Suprapubic skin (tissue), 4 donors: Measurements from ENCODE around the gene GCNA. TPM values are rescaled to one million over a fixed set of nuclear protein-coding genes. Genes with fewer than 3 reads are reported as not detected.

Experiments used
- DNase-seq, 2 donors: peaks; one replicate each; pipeline ENCODE4 v3.0.0-alpha.2; 2019; ENCODE audit warnings: low spot score in 2 of 2
- H3K27ac ChIP-seq: fragments of 200-600 bp; sonication (generic); one replicate; pipeline ENCODE4 v1.5.1; 2019
- H3K27me3 ChIP-seq: fragments of 200-600 bp; sonication (generic); one replicate; pipeline ENCODE4 v1.5.1; 2019
- H3K36me3 ChIP-seq: fragments of 200-600 bp; sonication (generic); one replicate; pipeline ENCODE4 v1.5.1; 2019
- H3K4me1 ChIP-seq: fragments of 200-600 bp; sonication (generic); one replicate; pipeline ENCODE4 v1.5.1; 2019
- H3K4me3 ChIP-seq: fragments of 200-600 bp; sonication (generic); one replicate; pipeline ENCODE4 v1.5.1; 2019; ENCODE audit warnings: mild to moderate bottlenecking
- H3K9me3 ChIP-seq: fragments of 200-600 bp; sonication (generic); one replicate; pipeline ENCODE4 v1.5.1; 2019
- EP300 ChIP-seq: sonication (generic); formaldehyde crosslinking; IDR thresholded peaks from one replicate; pipeline ENCODE4 v1.6.1; 2017; ENCODE audit warnings: antibody characterized with exemption
- POLR2A ChIP-seq, 2 donors: fragments of 450-650 bp; IDR thresholded peaks; one replicate each; pipeline ENCODE4 v1.6.1; 2017; ENCODE audit warnings: antibody characterized with exemption in 2 of 2, mild to moderate bottlenecking in 2 of 2, moderate library complexity in 2 of 2
- POLR2AphosphoS5 ChIP-seq, 3 donors: sonication (generic); formaldehyde crosslinking; IDR thresholded peaks; one replicate each; pipeline ENCODE4 v1.6.1; 2017; ENCODE audit warnings: antibody characterized with exemption in 3 of 3
- WGBS: methylation state at CpG from one replicate; pipeline ENCODE4 v1.1.5; 2018; 5-methylcytosine and 5-hydroxymethylcytosine counted together
- total RNA-seq, 4 donors: library from RNA; depleted of rRNA; stranded (reverse); fragments of >200 nt; gene quantifications; one replicate each; pipeline ENCODE4 v1.1.0, GENCODE V29; 2016
- TF ChIP-seq, protein P1 (sequence below), 2 donors: fragments of 200-600 bp in 1 of 2; fragments of 450-650 bp in 1 of 2; sonication (generic) in 1 of 2; IDR thresholded peaks; one replicate each; pipeline ENCODE4 v1.5.1; 2016 to 2019; ENCODE audit warnings: antibody characterized with exemption in 2 of 2, mild to moderate bottlenecking in 1 of 2, moderate library complexity in 1 of 2

GCNA gene
- total RNA-seq, 4 donors from 2014 or later, result 0.47 to 5.5 (median 0.99) TPM

DNA sequence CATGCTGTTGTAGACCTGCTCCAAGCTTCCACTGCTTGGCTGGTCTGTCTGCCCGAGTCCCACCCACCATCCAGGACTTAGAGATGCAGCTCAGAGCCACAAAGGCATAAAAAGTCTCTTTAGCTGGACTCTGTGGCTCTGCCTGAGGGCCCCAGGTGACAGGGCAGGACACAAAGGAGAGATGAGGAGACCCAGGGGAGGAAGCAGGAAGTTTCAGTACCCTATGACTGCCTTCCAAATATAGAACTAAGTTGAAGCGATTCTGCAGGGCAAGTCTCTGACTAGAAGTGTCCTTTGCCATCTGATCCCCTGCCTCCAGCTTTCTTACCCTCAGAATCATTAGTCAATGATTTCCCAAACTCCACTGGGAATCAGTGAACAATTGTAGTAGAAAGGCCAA lies 51.2 kb downstream of the GCNA start:
- 90% methylated on average over 2 of the region's 2 CpGs for WGBS
- no peaks in the 10 kb centered on the region for H3K9me3 ChIP-seq
- DNase-seq, result no peak
- H3K27me3 ChIP-seq, result no peaks in the 10 kb centered on the region
- H3K27ac ChIP-seq, result no peak overlapping the region
- H3K36me3 ChIP-seq, result no peaks in the 10 kb centered on the region
- TF ChIP-seq, protein P1, sequence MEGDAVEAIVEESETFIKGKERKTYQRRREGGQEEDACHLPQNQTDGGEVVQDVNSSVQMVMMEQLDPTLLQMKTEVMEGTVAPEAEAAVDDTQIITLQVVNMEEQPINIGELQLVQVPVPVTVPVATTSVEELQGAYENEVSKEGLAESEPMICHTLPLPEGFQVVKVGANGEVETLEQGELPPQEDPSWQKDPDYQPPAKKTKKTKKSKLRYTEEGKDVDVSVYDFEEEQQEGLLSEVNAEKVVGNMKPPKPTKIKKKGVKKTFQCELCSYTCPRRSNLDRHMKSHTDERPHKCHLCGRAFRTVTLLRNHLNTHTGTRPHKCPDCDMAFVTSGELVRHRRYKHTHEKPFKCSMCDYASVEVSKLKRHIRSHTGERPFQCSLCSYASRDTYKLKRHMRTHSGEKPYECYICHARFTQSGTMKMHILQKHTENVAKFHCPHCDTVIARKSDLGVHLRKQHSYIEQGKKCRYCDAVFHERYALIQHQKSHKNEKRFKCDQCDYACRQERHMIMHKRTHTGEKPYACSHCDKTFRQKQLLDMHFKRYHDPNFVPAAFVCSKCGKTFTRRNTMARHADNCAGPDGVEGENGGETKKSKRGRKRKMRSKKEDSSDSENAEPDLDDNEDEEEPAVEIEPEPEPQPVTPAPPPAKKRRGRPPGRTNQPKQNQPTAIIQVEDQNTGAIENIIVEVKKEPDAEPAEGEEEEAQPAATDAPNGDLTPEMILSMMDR (IDR thresholded peaks at IDR 0.05), result no peak
- TF ChIP-seq EP300, result no peak
- TF ChIP-seq POLR2AphosphoS5 (IDR thresholded peaks at IDR 0.05), result no peak
- TF ChIP-seq POLR2A (IDR thresholded peaks at IDR 0.05), result no peak
- no peak overlapping the region for H3K4me3 ChIP-seq
- no peaks in the 10 kb centered on the region for H3K4me1 ChIP-seq

DNA sequence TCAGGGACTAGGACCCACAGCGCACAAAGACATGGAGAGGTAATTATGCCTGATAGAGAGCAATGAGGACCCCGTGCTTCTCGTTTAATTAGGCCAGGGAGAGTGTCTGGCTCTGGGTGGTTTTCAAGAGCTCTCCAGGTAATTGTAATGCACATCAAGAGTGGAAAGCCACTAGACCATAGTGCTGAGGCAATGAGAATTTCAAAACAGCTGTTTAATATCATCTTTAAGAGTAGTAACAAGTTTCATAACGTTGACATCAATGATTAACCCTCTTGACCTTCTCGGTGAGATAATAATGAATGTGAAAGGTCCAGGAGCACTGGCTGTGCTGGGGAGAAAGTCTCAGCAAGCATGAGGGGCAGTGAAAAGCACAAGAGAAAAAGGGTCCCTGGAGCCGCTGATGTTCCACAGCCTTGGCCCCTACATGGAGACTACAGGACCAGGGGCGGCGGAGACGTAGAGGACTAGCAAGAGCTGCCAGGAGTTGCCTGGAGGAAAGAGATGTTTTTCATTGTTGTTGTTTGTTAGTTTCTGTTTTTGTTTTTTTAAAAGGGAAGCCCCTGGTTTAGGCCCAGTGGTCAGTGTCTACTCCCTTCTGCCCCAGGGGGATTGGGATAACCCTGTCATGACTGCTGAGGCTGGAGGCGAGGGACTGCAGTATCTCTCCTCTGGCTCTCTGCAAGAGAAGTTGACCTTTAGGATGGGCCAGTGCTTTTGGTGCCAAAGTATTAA lies 54.9 kb downstream of the GCNA start:
- TF ChIP-seq POLR2A (IDR thresholded peaks at IDR 0.05) (no peak), POLR2AphosphoS5 (IDR thresholded peaks at IDR 0.05) (no peak), EP300 (no peak)
- TF ChIP-seq, protein P1 (IDR thresholded peaks at IDR 0.05), result no peak
- Histone ChIP-seq H3K4me1 (no peaks in the 10 kb centered on the region), H3K36me3 (no peaks in the 10 kb centered on the region), H3K9me3 (no peaks in the 10 kb centered on the region), H3K27me3 (no peaks in the 10 kb centered on the region), H3K4me3 (no peak overlapping the region), H3K27ac (no peak overlapping the region)
- no peak for DNase-seq
- 84% methylated on average over 10 of the region's 10 CpGs for WGBS

DNA sequence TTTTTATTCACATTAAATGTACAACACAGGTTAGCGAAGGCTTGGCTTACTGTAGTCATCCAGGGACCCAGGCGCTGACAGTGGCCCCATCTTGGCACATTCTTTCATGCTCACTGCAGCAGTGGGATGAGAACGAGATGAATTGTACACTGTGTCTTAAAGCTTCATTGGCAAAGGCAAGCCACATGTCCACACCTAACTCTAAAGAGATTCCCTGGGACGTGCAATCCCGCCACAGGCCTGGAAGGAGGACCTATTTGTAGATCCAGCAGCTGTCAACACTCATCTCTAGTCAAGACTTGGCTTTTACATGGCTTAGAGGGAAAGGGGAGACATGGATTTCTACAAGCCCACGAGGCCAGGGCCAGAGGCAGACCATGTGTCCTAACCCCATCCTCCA lies 56.1 kb downstream of the GCNA start:
- no peak for DNase-seq
- Histone ChIP-seq H3K4me1 (no peaks in the 10 kb centered on the region), H3K4me3 (no peak overlapping the region), H3K9me3 (no peaks in the 10 kb centered on the region), H3K27me3 (no peaks in the 10 kb centered on the region), H3K27ac (no peak overlapping the region), H3K36me3 (no peaks in the 10 kb centered on the region)
- TF ChIP-seq, protein P1 (IDR thresholded peaks at IDR 0.05), result no peak
- TF ChIP-seq POLR2A (IDR thresholded peaks at IDR 0.05) (no peak), POLR2AphosphoS5 (IDR thresholded peaks at IDR 0.05) (no peak), EP300 (no peak)
- WGBS, result 83% methylated on average over 6 of the region's 6 CpGs

DNA sequence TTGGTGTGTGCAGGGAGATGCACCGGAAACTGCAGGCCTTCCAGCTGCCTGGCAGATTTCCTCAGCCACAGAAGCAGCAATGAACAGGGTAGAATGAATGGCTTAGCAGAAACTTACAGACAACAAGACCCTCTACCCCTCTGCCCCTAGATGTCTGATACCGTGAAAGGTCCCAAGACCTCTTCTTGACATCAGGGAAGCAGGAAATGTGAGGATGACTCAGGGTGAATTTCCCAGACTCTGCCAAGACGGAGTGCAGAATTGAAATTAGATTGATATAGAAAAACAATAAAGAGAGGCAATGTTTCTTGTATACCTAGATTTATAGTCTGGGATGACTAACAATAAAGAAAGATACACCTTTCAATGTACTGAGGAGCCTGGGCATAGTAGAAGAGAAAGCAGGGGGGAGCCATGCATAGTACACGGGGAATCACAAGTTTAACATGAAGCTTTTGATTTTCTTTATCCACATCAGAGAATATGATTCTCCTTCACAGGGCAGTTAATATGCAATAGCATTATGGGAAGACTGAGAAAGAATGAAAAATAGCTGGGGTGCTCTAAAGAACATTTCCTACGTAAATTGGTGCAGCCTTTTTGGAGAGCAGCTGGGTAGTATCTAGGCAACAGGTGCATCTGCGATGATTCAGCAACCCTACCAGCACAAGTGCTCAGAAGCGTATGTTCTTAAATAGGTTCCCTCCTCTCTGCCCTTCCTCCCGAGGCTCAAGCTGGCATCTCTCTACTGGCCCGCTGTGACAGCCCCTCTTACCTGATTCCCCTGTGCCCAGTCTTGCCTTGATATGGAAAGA lies 58.4 kb downstream of the GCNA start:
- no peak for TF ChIP-seq POLR2AphosphoS5 (IDR thresholded peaks at IDR 0.05)
- no peak for TF ChIP-seq EP300
- no peak for TF ChIP-seq POLR2A (IDR thresholded peaks at IDR 0.05)
- TF ChIP-seq, protein P1 (IDR thresholded peaks at IDR 0.05), result no peak
- no peak overlapping the region for H3K4me3 ChIP-seq
- no peaks in the 10 kb centered on the region for H3K36me3 ChIP-seq
- 79% methylated on average over 9 of the region's 9 CpGs for WGBS
- H3K27ac ChIP-seq, result no peak overlapping the region
- no peaks in the 10 kb centered on the region for H3K27me3 ChIP-seq
- H3K4me1 ChIP-seq, result no peaks in the 10 kb centered on the region
- DNase-seq, result no peak
- no peaks in the 10 kb centered on the region for H3K9me3 ChIP-seq

DNA sequence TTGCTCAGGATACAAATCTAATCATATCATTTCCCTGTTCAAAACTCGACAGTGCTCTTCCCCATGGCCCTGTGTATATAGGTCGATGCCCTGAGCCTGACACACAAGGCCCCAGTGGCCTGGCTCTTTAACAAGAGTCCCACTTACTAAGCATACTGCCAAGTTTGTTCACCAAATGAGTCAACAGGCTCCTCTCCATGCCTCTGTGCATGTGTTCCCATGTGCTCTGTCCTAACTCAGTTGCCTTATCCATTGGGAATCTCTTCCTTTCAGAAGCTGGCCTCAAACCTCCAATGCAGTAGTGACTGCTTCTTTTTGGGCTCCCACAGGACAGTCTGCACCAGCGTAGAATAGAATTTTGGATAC lies 59.0 kb downstream of the GCNA start:
- H3K9me3 ChIP-seq, result no peaks in the 10 kb centered on the region
- no peak for TF ChIP-seq EP300
- TF ChIP-seq, protein P1 (IDR thresholded peaks at IDR 0.05), result no peak
- TF ChIP-seq POLR2A (IDR thresholded peaks at IDR 0.05), result no peak
- no peak for TF ChIP-seq POLR2AphosphoS5 (IDR thresholded peaks at IDR 0.05)
- no peaks in the 10 kb centered on the region for H3K27me3 ChIP-seq
- no peak for DNase-seq
- no peaks in the 10 kb centered on the region for H3K4me1 ChIP-seq
- WGBS, result 75% methylated on average over 3 of the region's 3 CpGs
- H3K4me3 ChIP-seq, result no peak overlapping the region
- no peak overlapping the region for H3K27ac ChIP-seq
- no peaks in the 10 kb centered on the region for H3K36me3 ChIP-seq
